Embryonic facial prominence (tissue), 1 donor: Measurements from ENCODE around the gene TMOD1.
"Not testable (repeated sequence)": the region's sequence is repeated elsewhere in the genome, so short reads cannot be mapped to it uniquely, and the experiment has no call there.

Experiments
- DNase-seq: peaks from one replicate; pipeline ENCODE4 v3.0.0-alpha.2; 2016; ENCODE audit errors: extremely low spot score

The TMOD1 gene

DNA sequence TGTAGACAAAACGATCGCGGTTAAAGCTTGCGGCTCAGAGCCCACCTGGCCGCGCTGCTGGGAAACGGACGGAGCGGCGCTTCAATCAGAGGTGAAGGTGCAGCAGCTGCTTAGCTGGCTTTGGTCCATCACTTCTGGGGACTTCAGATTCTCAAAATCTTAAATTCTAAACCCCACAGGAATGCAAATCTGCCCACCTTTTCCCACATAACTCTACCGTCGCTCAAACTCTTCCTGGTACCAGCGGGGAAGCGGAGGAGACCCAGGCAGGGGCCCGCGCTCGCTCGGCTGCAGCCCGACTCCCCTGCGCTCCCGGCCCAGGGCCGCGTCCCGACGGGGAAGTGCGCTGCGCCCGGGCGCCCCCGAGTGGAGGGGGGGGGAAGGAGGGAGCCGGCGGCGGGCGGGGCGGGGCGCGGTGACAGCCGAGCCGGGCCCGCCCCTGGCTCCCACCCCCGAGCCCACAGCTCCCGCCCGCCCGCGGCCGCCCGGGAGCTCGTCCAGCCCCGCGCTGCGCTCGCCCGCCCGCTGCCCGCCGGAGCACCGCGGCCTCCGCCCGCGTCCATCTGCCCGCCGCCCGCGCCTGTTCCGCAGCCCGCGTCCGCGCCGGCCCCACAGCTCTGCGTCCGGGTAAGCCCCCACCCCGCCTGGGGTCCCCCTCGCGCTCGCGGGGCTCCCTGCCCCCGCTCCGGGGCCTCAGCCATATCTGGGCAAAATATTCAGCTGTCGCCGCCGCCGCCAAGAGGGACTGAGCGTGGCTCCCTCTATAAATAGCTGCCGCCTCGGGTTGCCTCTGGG is at the start of gene TMOD1:
Gene TMOD1 (plus strand): TSS at position 490 of the 795 bp plus-strand sequence. CDS start 22,523 bp downstream, outside the sequence.
- DNase-seq = no peak

DNA sequence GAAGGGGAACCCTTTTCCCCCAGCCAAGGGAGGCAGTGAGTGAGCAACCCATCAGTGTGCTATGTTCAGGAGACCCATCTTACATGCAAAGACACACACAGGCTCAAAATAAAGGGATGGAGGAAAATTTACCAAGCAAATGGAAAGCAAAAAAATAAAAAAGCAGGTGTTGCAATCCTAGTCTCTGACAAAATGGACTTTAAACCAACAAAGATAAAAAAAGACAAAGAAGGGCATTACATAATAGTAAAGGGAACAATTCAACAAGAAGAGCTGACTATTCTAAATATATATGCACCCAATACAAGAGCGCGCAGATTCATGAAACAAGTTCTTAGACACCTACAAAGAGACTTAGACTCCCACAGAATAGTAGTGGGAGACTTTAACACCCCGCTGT is 47.9 kb upstream of the TMOD1 start:
- not testable (repeated sequence) for DNase-seq

DNA sequence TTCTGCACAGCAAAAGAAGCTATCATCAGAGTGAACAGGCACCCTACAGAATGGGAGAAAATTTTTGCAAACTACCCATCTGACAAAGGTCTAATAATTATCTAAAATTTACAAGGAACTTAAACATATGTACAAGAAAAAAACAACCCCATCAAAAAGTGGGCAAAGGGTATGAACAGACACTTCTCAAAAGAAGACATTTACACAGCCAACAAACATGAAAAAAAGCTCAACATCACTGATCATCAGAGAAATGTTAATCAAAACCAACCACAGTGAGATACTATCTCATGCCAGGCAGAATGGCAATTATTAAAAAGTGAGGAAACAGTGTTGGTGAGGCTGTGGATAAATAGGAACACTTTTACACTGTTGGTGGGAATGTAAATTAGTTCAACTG is 44.6 kb upstream of the TMOD1 start:
- not testable (repeated sequence) for DNase-seq

DNA sequence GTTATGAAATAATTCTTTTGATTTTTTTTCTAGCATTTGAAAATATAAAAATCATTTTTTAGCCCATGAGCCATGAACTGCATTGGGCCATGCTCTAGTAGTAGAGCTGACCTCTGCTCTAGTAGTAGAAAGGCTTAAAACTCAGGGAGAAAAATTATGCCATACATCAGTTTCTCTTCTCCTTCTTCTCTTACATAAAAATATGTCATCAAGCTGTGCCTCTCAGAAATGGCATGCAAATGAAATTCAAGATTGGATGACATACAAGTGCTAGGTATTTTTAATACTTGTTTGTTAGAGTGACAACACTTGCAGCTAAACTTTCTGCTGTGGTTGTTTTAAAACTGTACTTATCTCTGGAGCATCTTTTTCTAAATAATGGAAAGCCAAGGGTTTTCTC is 42.1 kb upstream of the TMOD1 start:
- no peak for DNase-seq

DNA sequence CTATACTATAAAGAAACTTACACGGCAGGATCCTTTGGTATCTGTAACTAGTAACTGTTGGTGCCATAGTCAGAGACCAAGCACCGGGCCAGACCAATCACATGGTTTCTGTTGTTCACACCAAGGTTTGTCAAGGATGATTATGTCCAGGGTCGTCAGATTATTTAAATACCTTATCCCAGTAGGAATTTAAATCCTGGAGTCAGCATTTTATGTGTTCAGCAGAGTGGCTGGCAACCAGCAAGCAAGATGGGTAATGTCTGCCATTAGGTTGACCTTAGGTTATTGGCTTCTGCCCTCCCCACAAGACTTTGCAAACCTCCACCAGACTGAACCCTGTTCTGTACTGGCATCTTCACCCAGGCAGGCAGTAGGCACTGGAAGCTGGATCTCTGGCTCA is 39.3 kb upstream of the TMOD1 start:
- no peak for DNase-seq

DNA sequence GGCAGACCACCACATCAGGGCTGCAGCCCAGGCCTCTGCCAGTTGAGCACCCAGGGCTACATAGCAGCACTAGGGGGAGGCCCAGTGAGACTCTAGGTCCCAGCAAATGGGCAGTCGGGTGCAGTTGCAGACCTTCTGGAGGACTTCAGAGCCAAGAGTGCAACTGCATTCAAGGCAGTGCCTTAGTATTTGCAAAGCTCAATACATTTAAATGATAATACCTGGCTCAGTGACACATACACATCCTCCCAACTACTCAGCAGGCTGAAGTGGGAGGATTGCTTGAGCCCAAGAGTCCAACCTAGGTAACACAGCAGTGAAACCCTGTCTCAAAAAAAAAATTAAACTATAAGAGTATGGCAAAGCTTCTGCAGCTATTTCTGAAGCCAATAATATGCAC is 38.6 kb upstream of the TMOD1 start:
- DNase-seq = no peak

DNA sequence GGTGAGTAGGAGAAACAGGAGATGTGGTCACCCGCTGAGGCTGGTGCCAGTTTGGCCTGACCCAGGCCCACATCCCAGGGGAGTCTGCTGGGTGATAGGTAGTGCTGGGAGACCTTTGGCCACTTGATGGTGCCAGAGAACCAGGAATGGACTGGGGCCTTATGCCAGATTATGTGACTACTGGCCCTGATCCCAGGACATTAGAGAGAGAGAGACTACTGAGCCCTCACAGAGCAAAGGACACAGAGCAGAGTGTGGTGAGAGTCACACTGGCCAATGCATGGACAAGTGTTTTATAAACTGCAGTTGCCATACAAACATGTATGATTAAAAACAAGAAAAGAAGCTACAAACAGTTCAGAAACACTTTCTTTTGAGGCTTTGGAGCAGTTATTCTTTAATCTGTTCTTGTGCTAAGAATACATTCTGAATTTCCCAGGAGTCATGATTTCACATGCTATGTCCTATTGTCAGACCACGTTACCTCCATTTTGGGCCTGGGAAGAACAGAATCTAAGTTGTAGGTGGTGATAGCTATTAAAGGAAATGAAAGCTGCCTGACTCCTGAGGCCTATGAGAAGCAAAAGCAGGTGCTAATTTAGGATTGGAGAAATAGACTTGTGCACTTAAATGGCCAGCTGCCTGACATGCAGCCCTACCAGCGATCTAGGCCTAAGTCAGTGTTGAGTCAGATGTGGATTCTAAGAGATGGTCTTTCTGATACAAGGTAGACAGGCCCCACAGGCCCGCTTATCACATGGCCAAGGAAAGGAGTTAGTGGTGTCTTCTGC is 32.6 kb upstream of the TMOD1 start:
- no peak for DNase-seq

DNA sequence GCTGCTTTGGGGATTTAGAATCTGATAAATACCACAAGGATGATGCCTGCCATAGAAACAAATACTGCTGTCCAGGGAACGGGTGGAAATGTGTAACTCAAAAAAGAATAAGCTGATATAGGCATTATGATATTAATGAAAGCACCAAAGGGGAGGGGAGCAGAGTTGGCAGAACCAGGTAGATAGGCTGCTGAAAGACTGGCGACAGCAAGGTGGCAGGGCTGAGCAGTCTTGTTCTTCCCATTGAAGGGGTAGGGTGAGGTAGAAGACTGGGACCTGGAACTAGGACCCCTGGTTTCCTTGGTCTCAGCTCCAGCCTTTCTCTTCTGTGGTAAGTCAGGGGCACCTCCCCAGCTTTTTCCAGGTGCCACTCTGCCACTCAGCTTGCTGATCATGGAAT is 31.4 kb upstream of the TMOD1 start:
- DNase-seq = no peak

DNA sequence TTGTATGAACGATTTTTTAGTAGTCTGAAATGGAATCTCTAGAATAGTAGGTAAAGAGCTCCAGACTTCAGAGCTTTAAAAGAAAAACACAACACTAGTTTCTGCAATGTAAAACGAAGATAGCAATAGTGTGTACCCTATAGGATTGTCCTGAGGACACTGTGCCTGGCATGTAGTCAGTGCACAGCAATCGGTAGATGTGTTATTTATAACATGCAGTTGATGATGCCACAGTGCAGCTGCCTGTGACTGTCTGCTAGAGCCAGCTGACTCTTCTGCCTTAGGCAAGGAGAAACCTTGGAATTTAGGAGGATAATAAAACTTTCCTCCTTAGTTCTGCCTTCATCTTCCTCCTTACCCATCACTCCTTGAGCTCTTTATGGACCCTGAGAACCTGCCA is 27.7 kb upstream of the TMOD1 start:
- no peak for DNase-seq

DNA sequence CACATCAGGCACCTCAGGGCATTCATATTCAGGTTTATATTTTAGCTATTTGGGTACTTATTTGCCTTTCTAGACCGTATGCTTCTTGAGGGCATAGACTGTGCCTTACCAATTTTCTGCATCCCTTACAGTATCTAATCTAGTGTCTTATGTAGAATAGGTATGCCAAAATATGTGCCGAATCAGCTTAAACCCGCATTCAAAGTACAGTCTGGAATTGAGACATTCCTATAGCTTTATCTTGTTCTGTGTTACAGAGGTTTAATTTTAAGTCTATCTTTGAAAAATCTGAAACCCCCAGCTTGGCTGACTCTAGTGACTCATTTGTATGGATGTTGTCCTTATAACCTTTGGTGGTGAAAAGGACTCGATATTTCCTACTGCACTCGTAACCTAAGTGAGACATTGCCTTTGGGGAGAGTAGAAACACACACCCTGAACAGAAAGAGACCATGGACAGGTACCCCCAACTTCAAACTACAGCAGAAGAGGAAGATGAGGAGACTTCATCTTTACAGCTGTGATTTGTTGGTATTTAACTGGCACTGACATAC is 27.0 kb upstream of the TMOD1 start:
- DNase-seq = no peak

DNA sequence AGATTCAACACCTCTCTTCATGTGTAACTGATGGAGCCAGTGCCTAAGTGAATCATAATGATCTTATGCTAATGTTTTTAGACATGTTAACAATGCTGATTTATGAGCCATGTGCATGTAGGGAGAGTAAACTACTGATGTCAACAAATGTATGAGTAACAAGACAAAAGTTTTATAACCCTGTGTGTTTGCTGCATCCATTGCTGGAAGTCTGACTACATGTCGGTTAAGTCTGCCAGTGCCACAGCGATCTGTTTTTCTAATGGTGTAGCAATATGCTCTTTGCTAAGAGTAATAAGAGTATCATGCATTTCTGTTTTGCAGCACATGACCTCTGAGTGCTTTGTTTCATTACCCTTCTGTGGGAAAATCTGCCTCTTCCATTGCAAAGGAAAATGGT is 26.4 kb upstream of the TMOD1 start:
- DNase-seq = no peak

DNA sequence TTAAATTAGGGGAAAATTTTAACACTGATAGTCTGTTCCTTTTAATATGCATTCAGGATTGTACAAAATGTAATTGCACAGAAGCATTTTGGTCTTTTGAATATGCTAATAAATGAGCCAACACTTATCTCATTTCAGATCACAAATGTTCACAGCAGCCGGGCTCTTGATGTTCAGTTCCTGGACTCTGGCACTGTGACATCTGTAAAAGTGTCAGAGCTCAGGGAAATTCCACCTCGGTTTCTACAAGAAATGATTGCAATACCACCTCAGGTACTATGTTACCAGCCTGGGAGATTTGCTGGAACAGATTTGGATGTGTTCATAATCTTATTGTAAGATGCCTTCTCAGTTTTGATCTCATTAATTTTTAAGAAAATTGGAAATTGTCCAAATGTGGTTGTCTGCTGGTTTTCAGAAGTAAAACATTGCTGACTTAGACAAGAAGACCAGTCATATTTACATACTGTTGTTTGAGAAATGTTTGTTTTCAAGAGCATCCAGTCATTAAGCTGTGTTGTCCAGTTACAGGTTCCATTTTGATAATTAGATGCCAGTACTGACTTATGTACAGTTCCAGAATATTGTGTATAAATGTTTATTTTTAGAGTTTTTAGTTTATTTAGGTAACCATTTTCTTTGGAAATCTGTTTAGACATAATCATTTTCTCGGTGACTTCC is 23.0 kb upstream of the TMOD1 start:
- DNase-seq = no peak

DNA sequence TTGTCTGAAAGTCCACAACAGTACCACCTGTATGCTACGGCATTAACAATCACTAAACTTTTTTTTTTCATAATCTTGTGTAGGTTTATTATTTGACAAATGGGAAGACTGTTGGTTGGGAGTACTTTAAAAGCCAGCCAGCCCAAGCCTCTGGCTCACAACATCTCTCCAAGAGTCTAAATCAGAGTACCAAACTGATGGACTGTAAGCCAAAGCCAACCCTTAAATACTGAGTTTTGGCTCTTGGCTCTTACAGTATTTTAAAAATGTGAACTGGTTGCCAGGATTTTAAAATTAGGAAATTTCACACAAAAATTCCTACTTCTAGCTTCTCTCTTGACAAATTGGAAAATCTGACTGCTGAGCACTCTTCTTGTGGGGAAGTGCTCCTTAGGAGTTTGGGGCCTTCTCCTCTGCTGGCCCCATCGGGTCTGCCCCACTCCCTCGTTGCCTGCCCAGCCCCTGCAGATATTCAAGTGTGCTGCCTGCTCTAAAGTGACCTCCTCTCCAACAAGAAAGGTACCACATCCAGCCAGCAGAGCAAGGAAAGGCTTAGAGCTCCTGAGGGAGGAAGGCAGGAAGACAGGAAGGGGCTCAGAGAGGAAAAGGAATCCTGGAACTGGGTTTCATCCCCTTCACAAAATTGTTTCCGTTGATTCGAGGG is 21.8 kb upstream of the TMOD1 start:
- no peak for DNase-seq

DNA sequence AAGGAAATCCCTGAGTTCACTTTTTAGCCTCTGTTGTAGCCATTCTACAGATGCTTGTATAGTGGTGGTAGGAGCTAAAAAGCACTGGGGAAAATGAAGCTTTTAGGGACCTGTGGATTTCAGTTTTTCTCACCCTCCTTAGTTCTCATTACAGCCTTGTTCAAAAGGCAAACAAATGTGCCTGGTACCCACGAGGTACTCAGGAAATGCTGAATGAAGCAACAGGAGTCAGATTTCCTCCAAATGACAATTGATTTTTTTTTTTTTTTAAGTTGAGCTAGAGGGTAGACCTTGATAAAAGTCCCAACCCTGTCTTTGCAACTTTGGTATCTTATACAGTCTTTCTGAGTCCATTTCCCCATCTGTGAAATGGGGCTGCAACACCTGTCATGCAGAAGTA is 21.3 kb upstream of the TMOD1 start:
- no peak for DNase-seq

DNA sequence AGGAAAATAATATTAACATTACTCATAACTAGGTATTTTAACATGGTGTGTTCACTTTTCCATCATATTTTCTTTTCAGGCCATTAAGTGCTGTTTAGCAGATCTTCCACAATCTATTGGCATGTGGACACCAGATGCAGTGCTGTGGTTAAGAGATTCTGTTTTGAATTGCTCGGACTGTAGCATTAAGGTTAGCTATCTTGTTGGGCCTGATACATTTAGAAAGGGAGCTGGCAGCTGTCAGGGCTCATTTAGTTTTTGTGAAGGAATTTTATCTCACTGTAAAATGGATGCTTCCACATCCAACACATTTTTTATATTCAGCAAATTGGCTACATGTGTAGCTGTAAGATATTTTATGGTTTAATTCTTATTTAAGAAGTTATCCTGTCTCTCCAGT is 20.7 kb upstream of the TMOD1 start:
- no peak for DNase-seq

DNA sequence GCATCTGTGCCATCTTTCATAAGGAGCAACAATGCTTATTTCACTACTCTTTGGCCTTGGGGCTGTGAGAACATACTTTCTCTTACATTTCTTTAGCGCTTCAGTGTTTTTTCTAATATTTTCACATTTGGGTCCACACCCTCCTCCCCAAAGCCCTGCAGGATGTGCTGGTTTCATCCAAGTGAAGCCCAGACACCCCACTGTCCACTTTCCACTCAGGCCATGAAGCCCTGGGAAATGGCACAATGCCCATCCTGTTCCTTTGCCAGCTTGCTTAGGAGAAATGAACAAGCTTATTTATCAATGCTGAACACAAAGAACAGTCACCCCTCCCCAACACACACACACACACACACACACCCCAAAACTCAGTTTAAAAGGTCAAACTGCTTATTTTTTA is 17.3 kb upstream of the TMOD1 start:
- DNase-seq = no peak

DNA sequence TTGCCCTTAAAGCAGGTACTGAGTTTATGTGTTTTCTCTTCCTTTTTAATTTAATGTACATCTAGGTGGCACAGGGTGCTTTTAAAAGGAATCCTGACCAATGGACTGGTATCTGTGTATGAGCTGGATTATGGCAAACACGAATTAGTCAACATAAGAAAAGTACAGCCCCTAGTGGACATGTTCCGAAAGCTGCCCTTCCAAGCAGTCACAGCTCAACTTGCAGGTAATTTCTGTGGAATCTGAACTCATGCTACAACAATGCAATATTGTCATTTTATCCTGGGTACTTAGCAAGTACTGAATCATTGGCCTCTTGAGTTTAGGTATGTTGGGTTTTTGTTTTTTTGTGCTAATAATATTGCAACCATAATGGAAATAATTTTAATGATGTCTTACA is 14.4 kb upstream of the TMOD1 start:
- no peak for DNase-seq

DNA sequence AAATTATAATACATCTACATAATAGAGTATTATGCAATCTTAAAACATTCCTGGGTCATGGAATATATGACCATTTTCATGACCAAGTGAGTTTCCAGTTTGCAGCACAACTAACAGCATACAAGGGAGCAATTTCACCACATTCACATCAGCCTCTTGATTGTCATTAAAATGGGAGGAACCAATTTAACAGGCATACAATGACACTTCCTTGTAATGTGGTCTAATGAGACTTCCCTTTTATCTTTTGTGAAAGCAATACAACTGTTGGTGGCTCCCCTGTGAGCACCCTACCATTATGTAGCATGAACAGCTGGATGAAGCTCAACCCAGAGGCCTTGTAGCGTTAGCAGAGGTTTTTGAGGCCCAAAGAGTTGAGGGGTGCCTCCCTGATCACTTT is 13.6 kb upstream of the TMOD1 start:
- no peak for DNase-seq

DNA sequence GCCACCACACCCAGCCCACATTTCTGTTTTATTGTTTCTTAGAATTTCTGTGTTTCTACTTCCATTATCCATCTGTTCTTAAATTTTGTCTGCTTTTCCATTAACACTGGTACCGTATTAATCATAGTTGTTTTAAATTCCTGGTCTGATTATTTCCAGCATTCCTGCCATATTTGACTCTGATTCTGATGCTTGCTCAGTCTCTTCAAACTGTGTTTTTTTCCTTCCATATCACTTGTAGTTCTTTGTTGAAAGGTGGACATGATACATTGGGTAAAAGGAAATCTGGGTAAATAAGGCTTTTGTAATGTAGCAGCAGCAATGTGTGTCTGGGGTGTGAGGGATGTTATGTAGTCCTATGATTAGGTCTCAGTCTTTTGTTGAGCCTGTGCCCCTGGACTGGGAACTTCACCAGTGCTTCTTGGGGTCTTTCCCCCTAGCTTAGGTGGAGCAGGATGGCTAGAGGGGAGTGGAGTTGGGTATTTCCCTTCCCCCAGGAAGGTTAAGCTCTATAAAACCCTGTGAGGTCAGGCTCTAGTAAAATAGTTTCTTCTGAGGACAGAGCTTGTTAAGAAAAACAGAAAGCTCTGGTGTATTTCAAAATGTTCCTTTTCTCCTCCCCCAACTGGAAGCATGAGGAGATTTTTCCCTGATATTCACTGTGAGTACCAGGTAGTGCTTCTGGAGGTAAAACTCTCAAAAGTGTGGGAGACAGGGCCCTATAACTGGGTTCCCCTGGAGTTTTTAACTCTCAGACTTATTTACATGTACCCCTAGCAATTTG is 10.1 kb upstream of the TMOD1 start:
- no peak for DNase-seq

DNA sequence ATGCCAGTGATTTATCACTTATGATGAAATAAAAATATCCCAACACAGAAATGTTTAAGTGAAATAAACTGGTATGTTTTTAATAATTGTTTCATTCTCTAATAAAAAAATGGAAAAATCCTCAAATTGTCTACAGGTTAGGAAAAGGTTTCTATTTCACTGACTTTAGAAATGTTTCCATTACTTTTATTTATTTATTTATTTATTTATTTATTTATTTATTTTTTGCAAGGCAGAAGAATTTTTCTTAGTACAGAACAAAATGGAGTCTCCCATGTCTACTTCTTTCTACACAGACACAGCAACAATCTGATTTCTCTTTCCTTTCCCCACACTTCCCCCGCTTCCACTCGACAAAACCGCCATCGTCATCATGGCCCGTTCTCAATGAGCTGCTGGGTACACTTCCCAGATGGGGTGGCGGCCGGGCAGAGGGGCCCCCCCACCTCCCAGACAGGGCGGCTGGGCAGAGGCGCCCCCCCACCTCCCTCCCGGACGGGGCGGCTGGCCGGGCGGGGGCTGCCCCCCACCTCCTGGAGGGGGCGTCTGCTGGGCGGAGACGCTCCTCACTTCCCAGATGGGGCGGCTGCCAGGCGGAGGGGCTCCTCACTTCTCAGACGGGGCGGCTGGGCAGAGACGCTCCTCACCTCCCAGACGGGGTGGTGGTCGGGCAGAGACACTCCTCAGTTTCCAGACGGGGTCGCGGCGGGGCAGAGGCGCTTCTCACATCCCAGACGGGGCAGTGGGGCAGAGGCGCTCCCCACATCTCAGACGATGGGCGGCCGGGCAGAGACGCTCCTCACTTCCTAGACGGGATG is 3.7 kb upstream of the TMOD1 start:
- not testable (repeated sequence) for DNase-seq
